ENCODE data around the gene SMURF2.

Gene SMURF2

GRCh38 chr17:64657610-64658125 lies 4.4 kb downstream of the SMURF2 start:
- no peak overlapping the region for H3K4me3 ChIP-seq (ENCODE audit: low read length)
- no peak for TF ChIP-seq ZNF274 (IDR thresholded peaks at IDR 0.05; ENCODE audit: low read depth, low read length)

DNA sequence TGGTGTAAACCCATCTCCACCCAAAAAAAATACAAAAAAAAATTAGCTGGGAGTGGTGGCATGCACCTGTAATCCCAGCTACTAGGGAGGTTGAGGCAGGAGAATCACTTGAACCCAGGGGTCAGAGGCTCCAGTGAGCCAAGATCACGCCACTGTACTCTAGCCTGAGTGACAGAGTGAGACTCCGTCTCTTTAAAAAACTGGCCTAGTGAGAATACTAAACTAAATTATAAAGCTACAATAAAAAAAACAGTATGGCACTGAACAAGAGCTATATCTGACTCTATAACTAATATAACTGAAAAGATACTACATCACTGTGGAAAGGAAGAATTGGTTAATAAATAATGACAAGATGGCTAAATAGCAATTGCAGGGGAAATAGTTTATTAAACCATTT lies 6.4 kb downstream of the SMURF2 start:
- no peak for TF ChIP-seq ZNF274 (IDR thresholded peaks at IDR 0.05; ENCODE audit: low read depth, low read length)
- H3K4me3 ChIP-seq (ENCODE audit: low read length) = no peak overlapping the region

GRCh38 chr17:64653985-64654355 lies 8.1 kb downstream of the SMURF2 start:
- no peak for TF ChIP-seq ZNF274 (IDR thresholded peaks at IDR 0.05; ENCODE audit: low read depth, low read length)
- no peak overlapping the region for H3K4me3 ChIP-seq (ENCODE audit: low read length)

GRCh38 chr17:64653325-64653984 lies 8.7 kb downstream of the SMURF2 start:
- no peak for TF ChIP-seq ZNF274 (IDR thresholded peaks at IDR 0.05; ENCODE audit: low read depth, low read length)

DNA sequence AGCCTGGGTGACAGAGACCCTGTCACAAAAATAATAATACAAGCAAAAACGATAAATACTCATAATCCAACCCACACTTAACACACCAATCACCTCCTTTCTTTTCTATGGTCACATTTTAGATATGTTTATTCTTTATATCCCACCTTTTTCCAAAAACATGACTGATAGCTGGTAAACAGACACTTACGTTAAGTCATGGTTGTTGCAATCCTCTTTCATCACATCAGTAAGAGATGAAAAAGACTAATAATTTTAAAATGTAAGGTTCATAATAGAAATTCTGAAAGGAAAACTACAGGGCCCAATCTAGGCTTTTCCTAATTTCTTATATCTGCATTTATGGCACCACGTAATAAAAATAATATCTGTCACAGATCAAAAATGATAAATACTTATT lies 10.2 kb downstream of the SMURF2 start:
- H3K4me3 ChIP-seq (ENCODE audit: low read length) = no peak overlapping the region
- no peak for TF ChIP-seq ZNF274 (IDR thresholded peaks at IDR 0.05; ENCODE audit: low read depth, low read length)

More at GRCh38 chr17:64653325-64653984, 8.7 kb downstream of the SMURF2 start:
- no peak overlapping the region for H3K4me3 ChIP-seq (ENCODE audit: low read length)

GRCh38 chr17:64648234-64648633 lies 13.9 kb downstream of the SMURF2 start:
- TF ChIP-seq ZNF274 (IDR thresholded peaks at IDR 0.05; ENCODE audit: low read depth, low read length) = no peak
- no peak overlapping the region for H3K4me3 ChIP-seq (ENCODE audit: low read length)

DNA sequence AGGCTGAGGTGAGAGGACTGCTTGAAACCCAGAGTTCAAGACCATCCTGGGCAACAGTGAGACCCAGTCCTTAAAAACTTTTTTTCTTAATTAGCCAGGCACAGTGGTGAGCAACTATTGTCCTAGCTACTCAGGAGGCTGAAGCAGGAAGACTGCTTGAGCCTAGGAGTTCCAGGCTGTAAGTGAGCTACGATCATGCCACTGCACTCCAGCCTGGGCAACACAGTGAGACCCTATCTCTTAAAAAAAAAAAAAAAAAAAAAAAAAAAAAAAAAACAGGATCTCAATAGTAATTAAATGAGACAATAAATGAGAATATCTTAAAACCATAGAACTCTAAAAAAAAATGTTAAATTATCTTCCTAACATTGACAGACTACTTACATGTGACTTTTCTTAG lies 14.3 kb downstream of the SMURF2 start:
- TF ChIP-seq ZNF274 (IDR thresholded peaks at IDR 0.05; ENCODE audit: low read depth, low read length) = no peak
- no peak overlapping the region for H3K4me3 ChIP-seq (ENCODE audit: low read length)

DNA sequence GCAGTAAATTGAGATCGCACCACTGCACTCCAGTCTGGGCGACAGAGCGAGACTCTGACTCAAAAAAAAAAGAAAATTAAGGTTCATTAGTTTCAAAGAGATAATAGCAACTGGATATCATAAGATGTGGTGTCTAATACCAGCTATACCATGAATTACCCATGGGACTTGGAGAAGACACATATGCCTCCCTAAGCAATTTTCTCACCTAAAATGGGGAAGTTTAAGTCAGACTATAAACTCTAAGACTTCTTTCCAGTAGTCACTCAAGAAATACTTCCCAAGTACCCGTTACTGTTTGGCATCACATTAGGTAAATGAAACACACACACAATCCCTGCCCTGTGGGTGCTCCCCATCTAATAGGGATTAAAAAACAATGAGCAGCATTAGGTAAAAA lies 22.6 kb downstream of the SMURF2 start:
- no peak for TF ChIP-seq ZNF274 (IDR thresholded peaks at IDR 0.05; ENCODE audit: low read depth, low read length)
- no peak overlapping the region for H3K4me3 ChIP-seq (ENCODE audit: low read length)

- H3K4me3 ChIP-seq (ENCODE audit: low read length) = no peak overlapping the region
- no peak for TF ChIP-seq ZNF274 (IDR thresholded peaks at IDR 0.05; ENCODE audit: low read depth, low read length)
These were observed 23.4 kb downstream of the SMURF2 start for GRCh38 chr17:64638552-64639203.

DNA sequence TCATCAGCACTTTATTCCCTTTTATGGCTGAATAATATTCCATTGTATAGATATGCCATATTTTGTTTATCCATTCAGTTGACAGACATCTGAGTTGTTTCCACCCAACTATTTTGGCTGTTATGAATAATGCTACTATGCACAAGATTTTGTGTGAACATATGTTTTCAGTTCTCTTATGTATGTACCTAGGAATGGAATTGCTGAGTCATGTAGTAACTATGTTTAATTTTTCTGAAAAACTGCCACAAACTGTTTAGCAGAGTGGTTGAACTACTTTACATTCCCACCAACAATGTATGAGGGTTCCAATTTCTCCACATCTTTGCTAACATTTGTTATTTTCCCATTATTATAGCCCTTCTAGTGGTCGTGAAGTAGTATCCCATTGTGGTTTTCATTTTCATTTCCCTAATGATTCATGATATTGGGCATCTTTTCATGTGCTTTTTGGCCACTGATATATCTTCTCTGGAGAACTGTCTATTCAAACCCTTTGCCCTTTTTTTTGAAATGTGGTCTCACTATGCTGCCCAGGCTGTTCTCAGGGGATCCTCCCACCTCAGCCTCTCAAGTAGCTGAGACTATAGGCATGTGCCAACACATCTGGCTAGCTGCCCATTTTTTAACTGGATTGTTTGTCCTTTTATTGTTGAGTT lies 26.3 kb downstream of the SMURF2 start:
- TF ChIP-seq ZNF274 (IDR thresholded peaks at IDR 0.05; ENCODE audit: low read depth, low read length) = no peak
- H3K4me3 ChIP-seq (ENCODE audit: low read length) = no peak overlapping the region; the same call in 1 of the 2 replicates

- no peak for TF ChIP-seq ZNF274 (IDR thresholded peaks at IDR 0.05; ENCODE audit: low read depth, low read length)
These were observed 27.9 kb downstream of the SMURF2 start for GRCh38 chr17:64634218-64634617.

DNA sequence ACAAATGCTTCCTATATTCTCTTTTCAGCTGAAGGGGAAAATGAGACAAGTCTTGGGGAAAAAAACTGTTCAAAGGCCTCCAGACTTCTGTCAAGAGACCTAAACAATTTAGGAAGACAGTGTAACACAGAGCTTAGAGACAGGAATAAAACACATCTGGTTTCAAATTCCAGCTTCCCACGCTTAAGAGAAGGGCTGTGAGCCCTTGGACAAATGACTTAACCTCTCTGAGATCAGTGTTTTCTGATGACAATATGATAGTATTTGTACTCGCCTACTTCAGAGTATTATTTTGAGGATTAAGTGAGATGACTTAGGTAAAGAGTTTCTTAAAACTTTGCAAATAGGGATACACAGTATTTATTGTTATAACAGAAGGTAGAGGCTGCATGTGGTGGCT lies 29.5 kb downstream of the SMURF2 start:
- no peak for TF ChIP-seq ZNF274 (IDR thresholded peaks at IDR 0.05; ENCODE audit: low read depth, low read length)
- no peak overlapping the region for H3K4me3 ChIP-seq (ENCODE audit: low read length)

More at GRCh38 chr17:64634218-64634617, 27.9 kb downstream of the SMURF2 start:
- H3K4me3 ChIP-seq (ENCODE audit: low read length) = no peak overlapping the region

DNA sequence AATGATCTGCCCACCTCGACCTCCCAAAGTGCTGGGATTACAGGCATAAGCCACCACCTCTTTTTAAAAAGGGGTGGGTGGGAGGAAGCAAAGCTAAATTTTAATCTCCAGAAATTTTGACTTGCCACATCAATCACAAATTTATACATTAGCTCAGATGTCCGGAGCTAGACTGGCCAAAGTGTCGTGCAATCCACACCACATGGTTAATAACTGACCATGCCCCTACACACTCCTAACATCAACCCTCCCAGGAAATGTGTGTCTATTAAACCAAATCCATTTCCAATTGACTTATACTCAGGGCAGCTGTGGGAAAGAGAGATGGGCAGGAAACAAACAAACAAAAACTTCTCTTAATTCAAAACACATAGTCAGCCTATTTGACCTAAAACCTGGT lies 29.9 kb downstream of the SMURF2 start:
- no peak for TF ChIP-seq ZNF274 (IDR thresholded peaks at IDR 0.05; ENCODE audit: low read depth, low read length)
- no peak overlapping the region for H3K4me3 ChIP-seq (ENCODE audit: low read length)

GRCh38 chr17:64630309-64631223 lies 31.5 kb downstream of the SMURF2 start:
- TF ChIP-seq ZNF274 (IDR thresholded peaks at IDR 0.05; ENCODE audit: low read depth, low read length) = no peak
- no peak overlapping the region for H3K4me3 ChIP-seq (ENCODE audit: low read length)
